ENCODE measurements around the gene CDC42BPB.

CDC42BPB gene

DNA sequence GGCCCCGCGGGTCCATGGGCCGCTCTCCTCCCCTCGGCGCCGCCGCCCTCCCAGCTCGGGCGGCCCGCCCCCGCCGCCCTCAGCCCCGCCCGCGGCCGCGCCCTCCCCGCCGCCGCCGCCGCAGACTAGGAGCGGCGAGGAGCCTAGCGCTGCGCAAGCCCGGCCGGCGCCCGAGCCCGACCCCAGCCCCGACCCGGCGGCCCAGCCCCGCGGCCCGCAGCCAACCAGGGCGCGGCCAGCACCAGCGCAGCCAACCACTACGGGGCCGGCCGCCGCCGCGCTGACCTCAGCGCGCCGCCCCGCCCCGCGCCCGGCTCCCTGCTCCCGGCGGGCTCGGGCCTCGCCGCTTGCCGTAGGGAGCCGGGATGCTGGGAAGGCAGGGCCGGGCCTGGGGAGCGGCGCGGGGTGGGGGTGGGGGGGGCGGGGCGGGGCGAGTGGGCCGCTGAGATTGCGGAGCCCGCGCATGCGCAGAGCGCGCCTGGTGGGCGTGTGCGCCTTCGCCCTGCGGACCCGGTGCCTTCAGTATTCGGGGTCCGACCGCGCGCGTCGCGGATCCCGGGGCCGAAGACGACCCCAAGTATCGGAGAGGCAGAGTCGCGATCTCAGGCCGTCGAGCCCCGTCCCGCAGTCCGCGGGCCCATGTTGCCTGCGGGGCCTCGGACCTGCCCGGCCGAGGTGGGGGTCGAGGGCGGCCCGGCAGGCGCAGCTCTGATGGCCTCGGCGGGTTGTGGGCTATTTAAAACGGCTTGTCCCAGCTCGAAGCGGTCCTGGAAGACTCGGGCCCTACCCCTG lies at the start of gene CDC42BPB:
Gene CDC42BPB, minus strand, starts transcription at position 178 of the 792 bp plus-strand sequence. CDS start 376 bp downstream, outside the sequence.
- Histone ChIP-seq H3K79me2 (ENCODE audit: low read length) (no peaks in the 10 kb centered on the region; the same call in 1 of the 2 replicates), H3K9me3 (replicated peaks; ENCODE audit: insufficient read depth, low read length) (no peaks in the 10 kb centered on the region), H3K36me3 (replicated peaks; ENCODE audit: insufficient read depth, low read length) (no peaks in the 10 kb centered on the region), H3K9me2 (replicated peaks; ENCODE audit: insufficient read depth, low read length) (no peaks in the 10 kb centered on the region), H3K4me1 (ENCODE audit: low read length) (no peaks in the 10 kb centered on the region), H4K20me1 (ENCODE audit: insufficient read depth, low read length) (no peaks in the 10 kb centered on the region), H3K9ac (ENCODE audit: low read length) (no peak within 1 kb of the TSS), H3K27ac (ENCODE audit: low read length) (no peak within 1 kb of the TSS), H3K27me3 (replicated peaks; ENCODE audit: insufficient read depth, low read length) (no peaks in the 10 kb centered on the region), H3K4me2 (ENCODE audit: low read depth, low read length) (peak within 1 kb of the TSS; percentile 73), H2AFZ (ENCODE audit: low read length) (peak within 1 kb of the TSS; percentile 84), H3F3A (ENCODE audit: insufficient read depth, low read length) (no peaks in the 10 kb centered on the region), H3K4me3 (ENCODE audit: low read length) (peak within 1 kb of the TSS; percentile 62)
- no peak for TF ChIP-seq EZH2phosphoT487 (IDR thresholded peaks at IDR 0.05; ENCODE audit: low read length)
- TF ChIP-seq, protein P1, sequence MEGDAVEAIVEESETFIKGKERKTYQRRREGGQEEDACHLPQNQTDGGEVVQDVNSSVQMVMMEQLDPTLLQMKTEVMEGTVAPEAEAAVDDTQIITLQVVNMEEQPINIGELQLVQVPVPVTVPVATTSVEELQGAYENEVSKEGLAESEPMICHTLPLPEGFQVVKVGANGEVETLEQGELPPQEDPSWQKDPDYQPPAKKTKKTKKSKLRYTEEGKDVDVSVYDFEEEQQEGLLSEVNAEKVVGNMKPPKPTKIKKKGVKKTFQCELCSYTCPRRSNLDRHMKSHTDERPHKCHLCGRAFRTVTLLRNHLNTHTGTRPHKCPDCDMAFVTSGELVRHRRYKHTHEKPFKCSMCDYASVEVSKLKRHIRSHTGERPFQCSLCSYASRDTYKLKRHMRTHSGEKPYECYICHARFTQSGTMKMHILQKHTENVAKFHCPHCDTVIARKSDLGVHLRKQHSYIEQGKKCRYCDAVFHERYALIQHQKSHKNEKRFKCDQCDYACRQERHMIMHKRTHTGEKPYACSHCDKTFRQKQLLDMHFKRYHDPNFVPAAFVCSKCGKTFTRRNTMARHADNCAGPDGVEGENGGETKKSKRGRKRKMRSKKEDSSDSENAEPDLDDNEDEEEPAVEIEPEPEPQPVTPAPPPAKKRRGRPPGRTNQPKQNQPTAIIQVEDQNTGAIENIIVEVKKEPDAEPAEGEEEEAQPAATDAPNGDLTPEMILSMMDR (IDR thresholded peaks at IDR 0.05; ENCODE audit: low read length) = no peak
- no peak for TF ChIP-seq EZH2 (optimal IDR thresholded peaks at IDR 0.05; ENCODE audit: low read depth, low read length)
- DNase-seq = peak; percentile 68

GRCh38 chr14:103105580-103106150 lies 48.3 kb upstream of the CDC42BPB start:
- DNase-seq = peak; percentile 44
- no peak overlapping the region for H3K27ac ChIP-seq (ENCODE audit: low read length)
- H3K4me1 ChIP-seq (ENCODE audit: low read length) = no peaks in the 10 kb centered on the region
- TF ChIP-seq, protein P1 (IDR thresholded peaks at IDR 0.05; ENCODE audit: low read length) = peak; percentile 31
- TF ChIP-seq EZH2 (optimal IDR thresholded peaks at IDR 0.05; ENCODE audit: low read depth, low read length) = no peak
- no peak overlapping the region for H2AFZ ChIP-seq (ENCODE audit: low read length)
- no peaks in the 10 kb centered on the region for H4K20me1 ChIP-seq (ENCODE audit: insufficient read depth, low read length)
- H3K36me3 ChIP-seq (replicated peaks; ENCODE audit: insufficient read depth, low read length) = no peaks in the 10 kb centered on the region
- H3K9me2 ChIP-seq (replicated peaks; ENCODE audit: insufficient read depth, low read length) = no peaks in the 10 kb centered on the region
- no peaks in the 10 kb centered on the region; the same call in 1 of the 2 replicates for H3F3A ChIP-seq (ENCODE audit: insufficient read depth, low read length)
- peaks cover 8% of the 10 kb centered on the region; the same call in 1 of the 2 replicates for H3K27me3 ChIP-seq (replicated peaks; ENCODE audit: insufficient read depth, low read length)
- no peaks in the 10 kb centered on the region for H3K9me3 ChIP-seq (replicated peaks; ENCODE audit: insufficient read depth, low read length)
- H3K9ac ChIP-seq (ENCODE audit: low read length) = no peak overlapping the region
- H3K79me2 ChIP-seq (ENCODE audit: low read length) = no peaks in the 10 kb centered on the region
- no peak overlapping the region for H3K4me3 ChIP-seq (ENCODE audit: low read length)
- peak overlapping the region; percentile 24; the same call in 1 of the 2 replicates for H3K4me2 ChIP-seq (ENCODE audit: low read depth, low read length)

- no peaks in the 10 kb centered on the region for H3K36me3 ChIP-seq (replicated peaks; ENCODE audit: insufficient read depth, low read length)
- H3K4me3 ChIP-seq (ENCODE audit: low read length) = no peak overlapping the region
- H3K9me3 ChIP-seq (replicated peaks; ENCODE audit: insufficient read depth, low read length) = no peaks in the 10 kb centered on the region
- no peak overlapping the region for H3K9ac ChIP-seq (ENCODE audit: low read length)
- H3K79me2 ChIP-seq (ENCODE audit: low read length) = no peaks in the 10 kb centered on the region
- no peaks in the 10 kb centered on the region for H4K20me1 ChIP-seq (ENCODE audit: insufficient read depth, low read length)
- H3K27me3 ChIP-seq (replicated peaks; ENCODE audit: insufficient read depth, low read length) = peaks cover 8% of the 10 kb centered on the region; the same call in 1 of the 2 replicates
- H3K4me1 ChIP-seq (ENCODE audit: low read length) = 0 out of 2 replicates have a peak, but pooled peaks cover 5% of the 10 kb centered on the region
- no peaks in the 10 kb centered on the region; the same call in 1 of the 2 replicates for H3F3A ChIP-seq (ENCODE audit: insufficient read depth, low read length)
- TF ChIP-seq EZH2 (optimal IDR thresholded peaks at IDR 0.05; ENCODE audit: low read depth, low read length) = no peak
- TF ChIP-seq EZH2phosphoT487 (IDR thresholded peaks at IDR 0.05; ENCODE audit: low read length) = no peak
- TF ChIP-seq, protein P1 (IDR thresholded peaks at IDR 0.05; ENCODE audit: low read length) = peak; percentile 74
- peak overlapping the region; percentile 24; the same call in 1 of the 2 replicates for H3K4me2 ChIP-seq (ENCODE audit: low read depth, low read length)
- H3K27ac ChIP-seq (ENCODE audit: low read length) = no peak overlapping the region
- H2AFZ ChIP-seq (ENCODE audit: low read length) = no peak overlapping the region
- peak; percentile 33 for DNase-seq
- H3K9me2 ChIP-seq (replicated peaks; ENCODE audit: insufficient read depth, low read length) = no peaks in the 10 kb centered on the region
Observed at GRCh38 chr14:103104654-103105452, 47.5 kb upstream of the CDC42BPB start.
